ENCODE data around the gene NPPC. TPM values are rescaled to one million over a fixed set of nuclear protein-coding genes. Genes with fewer than 3 reads are reported as not detected.

Gene NPPC
- total RNA-seq, 4 donors from 2014 or later, result 0.68 to 90.4 TPM; not detected in 2

- Histone ChIP-seq H3K4me3 (no peak overlapping the region), H3K9me3 (no peaks in the 10 kb centered on the region), H3K36me3 (no peaks in the 10 kb centered on the region), H3K27me3 (peaks cover 4% of the 10 kb centered on the region), H3K4me1 (no peaks in the 10 kb centered on the region), H3K27ac (no peak overlapping the region)
- no peak for TF ChIP-seq POLR2AphosphoS5 (IDR thresholded peaks at IDR 0.05)
- TF ChIP-seq POLR2A (IDR thresholded peaks at IDR 0.05), result no peak
- no peak for TF ChIP-seq EP300 (IDR thresholded peaks at IDR 0.05; ENCODE audit: low read depth)
- no peak for TF ChIP-seq CTCF (IDR thresholded peaks at IDR 0.05)
- no peak for DNase-seq
- intact Hi-C loops (cut with DNase I; ENCODE audit: low total_unique reads), result no loop called here
- in situ Hi-C loops (cut with MboI; ENCODE audit: low pct_ligation_motif_present in 1 of 4, low pct_unique_long_range_greater_than_20kb in 1 of 4, low sequenced_read_pairs in 3 of 4), result loop anchor here in 3 of 4 donors (10.0 to 25.0 kb wide), 2 partner anchors 200 to 202 kb away; no protein-coding TSS in a partner anchor
- 82% methylated on average over 4 of the region's 4 CpGs; no CpG with 5 or more reads in 1 of the 2 donors for WGBS, 2 donors (ENCODE audit: low coverage in 1 of 2)
Measured at GRCh38 chr2:231935207-231935524, 9.0 kb upstream of the NPPC start.

- intact Hi-C loops (cut with DNase I; ENCODE audit: low total_unique reads) (no loop called here), in situ Hi-C loops (cut with MboI; ENCODE audit: low pct_ligation_motif_present in 1 of 4, low pct_unique_long_range_greater_than_20kb in 1 of 4, low sequenced_read_pairs in 3 of 4) (loop anchor here in 3 of 4 donors (10.0 to 25.0 kb wide), 2 partner anchors 200 to 203 kb away; no protein-coding TSS in a partner anchor)
- 74% methylated on average over 8 of the region's 8 CpGs; no CpG with 5 or more reads in 1 of the 2 donors for WGBS, 2 donors (ENCODE audit: low coverage in 1 of 2)
Measured at GRCh38 chr2:231934441-231935206, 8.4 kb upstream of the NPPC start.

GRCh38 chr2:231933916-231934401 lies 7.8 kb upstream of the NPPC start:
- H3K9me3 ChIP-seq, result no peaks in the 10 kb centered on the region
- peaks cover 8% of the 10 kb centered on the region for H3K27me3 ChIP-seq
- H3K36me3 ChIP-seq, result no peaks in the 10 kb centered on the region
- in situ Hi-C loops (cut with MboI; ENCODE audit: low pct_ligation_motif_present in 1 of 4, low pct_unique_long_range_greater_than_20kb in 1 of 4, low sequenced_read_pairs in 3 of 4), result loop anchor here in 3 of 4 donors (10.0 to 25.0 kb wide), 2 partner anchors 201 to 203 kb away; no protein-coding TSS in a partner anchor
- WGBS, 2 donors (ENCODE audit: low coverage in 1 of 2), result 77% methylated on average over 13 of the region's 13 CpGs; no CpG with 5 or more reads in 1 of the 2 donors
- DNase-seq, result no peak
- no peak overlapping the region for H3K4me3 ChIP-seq
- H3K27ac ChIP-seq, result no peak overlapping the region
- no peak for TF ChIP-seq CTCF (IDR thresholded peaks at IDR 0.05)
- no peak for TF ChIP-seq POLR2A (IDR thresholded peaks at IDR 0.05)
- no peaks in the 10 kb centered on the region for H3K4me1 ChIP-seq
- intact Hi-C loops (cut with DNase I; ENCODE audit: low total_unique reads), result no loop called here

More at GRCh38 chr2:231934441-231935206, 8.4 kb upstream of the NPPC start:
- TF ChIP-seq POLR2A (IDR thresholded peaks at IDR 0.05) (no peak), POLR2AphosphoS5 (IDR thresholded peaks at IDR 0.05) (no peak), EP300 (IDR thresholded peaks at IDR 0.05; ENCODE audit: low read depth) (no peak), CTCF (IDR thresholded peaks at IDR 0.05) (no peak)
- DNase-seq, result no peak
- Histone ChIP-seq H3K36me3 (no peaks in the 10 kb centered on the region), H3K4me1 (no peaks in the 10 kb centered on the region), H3K9me3 (no peaks in the 10 kb centered on the region), H3K27ac (no peak overlapping the region), H3K4me3 (no peak overlapping the region), H3K27me3 (peaks cover 4% of the 10 kb centered on the region)

GRCh38 chr2:231932985-231933915 lies 7.1 kb upstream of the NPPC start:
- in situ Hi-C loops (cut with MboI; ENCODE audit: low pct_ligation_motif_present in 1 of 4, low pct_unique_long_range_greater_than_20kb in 1 of 4, low sequenced_read_pairs in 3 of 4), result loop anchor here in 3 of 4 donors (10.0 to 25.0 kb wide), 2 partner anchors 202 to 204 kb away; no protein-coding TSS in a partner anchor
- WGBS, 2 donors (ENCODE audit: low coverage in 1 of 2), result 70 to 83% methylated on average over 2 to 15 of the region's 15 CpGs
- TF ChIP-seq POLR2AphosphoS5 (IDR thresholded peaks at IDR 0.05) (no peak), POLR2A (IDR thresholded peaks at IDR 0.05) (no peak), EP300 (IDR thresholded peaks at IDR 0.05; ENCODE audit: low read depth) (no peak)
- intact Hi-C loops (cut with DNase I; ENCODE audit: low total_unique reads), result no loop called here
- Histone ChIP-seq H3K9me3 (no peaks in the 10 kb centered on the region), H3K4me3 (no peak overlapping the region), H3K36me3 (no peaks in the 10 kb centered on the region), H3K4me1 (no peaks in the 10 kb centered on the region), H3K27ac (no peak overlapping the region), H3K27me3 (peaks cover 15% of the 10 kb centered on the region)
- DNase-seq, result no peak

All from transverse colon (tissue), 4 donors.